ELF-1 (cell line): ENCODE measurements around the gene SLC15A2.
A peak's percentile ranks its signal among the peaks of the same experiment; 100 is the strongest.

Source experiments
- DNase-seq: peaks from one replicate; pipeline ENCODE4 v3.0.0-alpha.2; 2016; ENCODE audit warnings: low read depth, low spot score

Gene SLC15A2

GRCh38 chr3:121926380-121926779 lies 32.2 kb downstream of the SLC15A2 start:
- DNase-seq: no peak

DNA sequence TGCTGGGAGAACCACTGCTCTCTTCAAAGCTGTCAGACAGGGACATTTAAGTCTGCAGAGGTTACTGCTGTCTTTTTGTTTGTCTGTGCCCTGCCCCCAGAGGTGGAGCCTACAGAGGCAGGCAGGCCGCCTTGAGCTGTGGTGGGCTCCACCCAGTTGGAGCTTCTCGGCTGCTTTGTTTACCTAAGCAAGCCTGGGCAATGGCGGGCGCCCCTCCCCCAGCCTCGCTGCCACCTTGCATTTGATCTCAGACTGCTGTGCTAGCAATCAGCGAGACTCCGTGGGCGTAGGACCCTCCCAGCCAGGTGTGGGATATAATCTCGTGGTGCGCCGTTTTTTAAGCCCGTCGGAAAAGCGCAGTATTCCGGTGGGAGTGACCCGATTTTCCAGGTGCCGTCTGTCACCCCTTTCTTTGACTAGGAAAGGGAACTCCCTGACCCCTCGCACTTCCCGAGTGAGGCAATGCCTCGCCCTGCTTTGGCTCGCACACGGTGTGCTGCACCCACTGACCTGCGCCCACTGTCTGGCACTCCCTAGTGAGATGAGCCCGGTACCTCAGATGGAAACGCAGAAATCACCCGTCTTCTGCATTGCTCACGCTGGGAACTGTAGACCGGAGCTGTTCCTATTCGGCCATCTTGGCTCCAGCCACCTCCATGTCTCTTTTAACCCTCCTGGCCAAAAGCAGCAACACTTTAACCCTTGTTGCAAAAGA lies 44.1 kb downstream of the SLC15A2 start:
- peak; percentile 57 for DNase-seq

- DNase-seq: no peak
These were observed 47.4 kb downstream of the SLC15A2 start for GRCh38 chr3:121941592-121941991.

DNA sequence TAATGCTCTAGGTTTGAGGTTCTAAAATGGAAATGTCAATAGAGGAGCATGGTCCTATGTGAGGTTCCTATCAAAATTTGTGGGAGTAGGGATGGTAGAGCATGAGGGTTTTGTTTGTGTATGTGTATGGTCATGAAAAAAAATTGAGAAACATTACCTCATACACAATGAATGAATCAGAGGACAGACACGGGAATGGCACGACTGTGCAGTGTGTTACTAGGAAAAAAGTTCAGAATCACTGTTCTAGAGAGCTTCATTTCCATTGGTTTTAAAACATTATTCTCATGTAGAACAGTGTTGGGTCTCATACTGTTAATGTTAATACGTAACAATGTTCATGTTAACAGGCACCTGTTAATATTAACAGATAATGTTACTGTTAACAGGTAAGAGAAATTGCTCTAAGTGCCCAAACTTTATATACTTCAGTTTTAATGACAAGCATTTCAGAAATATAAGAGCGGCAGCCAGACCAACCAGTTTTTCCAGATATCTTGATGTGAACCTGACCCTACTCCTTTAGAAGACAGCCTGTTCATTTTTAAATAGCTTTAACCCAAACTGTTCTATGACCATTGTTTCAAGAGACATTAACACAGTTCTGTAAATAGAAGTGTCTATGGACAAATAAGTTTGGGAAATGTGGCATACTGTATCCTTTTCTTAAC lies 48.0 kb downstream of the SLC15A2 start:
- DNase-seq: no peak

DNA sequence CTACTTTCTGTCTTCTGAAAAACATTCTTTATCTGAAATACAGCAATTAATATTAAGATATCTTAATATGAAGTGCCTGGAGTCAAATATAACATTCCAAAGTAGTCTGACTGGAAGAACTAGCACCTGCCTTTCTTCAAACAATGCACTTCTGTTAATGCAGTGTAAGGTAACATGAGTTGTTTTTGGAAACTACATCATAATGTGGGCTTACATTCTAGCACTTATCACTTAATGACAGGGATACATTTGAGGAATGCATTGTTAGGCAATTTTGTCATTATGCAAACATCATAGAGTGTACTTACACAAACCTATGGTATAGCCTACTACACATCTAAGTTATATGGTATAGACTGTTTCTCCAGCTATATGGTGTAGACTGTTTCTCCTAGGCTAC lies 49.2 kb downstream of the SLC15A2 start:
- DNase-seq: no peak

DNA sequence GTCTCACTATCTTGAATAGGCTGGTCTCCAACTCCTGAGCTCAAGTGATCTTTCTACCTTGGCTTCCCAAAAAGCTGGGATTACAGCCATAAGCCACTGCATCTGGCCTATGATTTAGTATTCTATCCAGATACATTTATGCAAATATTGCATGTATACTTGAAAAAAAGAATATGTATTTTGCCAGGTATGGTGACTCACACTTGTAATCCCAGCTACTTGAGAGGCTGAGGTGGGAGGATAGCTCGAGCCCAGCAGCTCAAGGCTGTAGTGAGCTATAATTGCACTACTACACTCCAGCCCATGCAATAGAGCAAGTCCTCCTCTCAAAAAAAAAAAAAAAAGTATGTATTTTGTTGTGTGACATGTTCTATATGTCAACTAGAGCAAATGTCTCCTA lies 54.4 kb downstream of the SLC15A2 start:
- DNase-seq: no peak

- no peak for DNase-seq
These were observed 57.2 kb downstream of the SLC15A2 start for GRCh38 chr3:121951291-121951919.

DNA sequence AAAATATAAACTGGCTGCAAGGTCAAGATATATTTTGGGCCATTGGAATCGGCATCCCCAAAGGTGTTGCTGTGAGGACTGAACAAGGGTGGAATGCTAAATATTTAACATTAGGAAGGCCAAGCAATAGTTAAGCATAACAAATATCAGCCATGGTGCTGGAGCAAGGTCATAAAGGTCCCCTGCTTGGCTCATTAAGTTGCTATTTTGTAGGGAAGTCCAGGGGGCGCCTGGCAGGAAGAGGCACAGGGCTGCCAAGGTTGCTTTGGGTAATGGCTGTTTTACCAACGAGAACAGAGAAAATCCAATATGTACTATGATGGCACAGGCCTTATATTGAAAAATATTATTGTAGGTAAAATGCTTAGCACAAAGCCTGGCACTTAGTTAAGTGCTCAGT lies 62.2 kb downstream of the SLC15A2 start:
- DNase-seq: no peak

DNA sequence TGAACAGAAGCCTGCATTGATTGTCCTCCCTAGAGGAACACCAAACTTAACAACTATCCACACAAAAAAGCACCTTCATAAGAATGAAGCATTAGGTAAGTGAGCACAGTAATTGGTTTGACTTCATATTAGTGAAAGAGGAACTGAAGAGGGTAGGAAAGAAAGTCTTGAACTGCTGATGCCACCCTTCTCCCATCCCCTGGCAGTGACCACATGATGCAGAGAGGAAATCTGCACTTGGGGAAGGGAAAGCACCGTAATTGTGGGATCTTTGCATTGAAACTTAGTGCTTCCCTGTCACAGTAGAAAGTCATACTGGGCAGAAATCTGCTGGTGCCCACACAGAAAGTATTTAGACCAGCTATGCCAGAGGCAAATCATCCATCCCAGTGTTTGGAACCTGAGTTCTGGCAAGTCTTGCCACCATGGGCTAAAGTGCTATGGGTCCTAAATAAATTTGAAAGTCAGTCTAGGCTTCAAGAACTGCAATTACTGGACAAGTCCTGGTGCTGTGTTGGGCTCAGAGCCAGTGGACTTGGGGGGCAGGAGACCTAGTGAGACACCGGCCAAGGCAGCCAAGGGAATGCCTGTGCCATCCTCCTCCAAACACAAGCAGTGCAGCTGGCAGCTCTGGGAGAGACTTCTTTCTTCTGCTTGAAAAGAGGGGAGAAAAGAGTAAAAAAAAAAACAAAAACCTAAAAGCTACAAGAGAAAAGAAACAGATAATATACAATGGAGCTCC lies 63.6 kb downstream of the SLC15A2 start:
- no peak for DNase-seq

DNA sequence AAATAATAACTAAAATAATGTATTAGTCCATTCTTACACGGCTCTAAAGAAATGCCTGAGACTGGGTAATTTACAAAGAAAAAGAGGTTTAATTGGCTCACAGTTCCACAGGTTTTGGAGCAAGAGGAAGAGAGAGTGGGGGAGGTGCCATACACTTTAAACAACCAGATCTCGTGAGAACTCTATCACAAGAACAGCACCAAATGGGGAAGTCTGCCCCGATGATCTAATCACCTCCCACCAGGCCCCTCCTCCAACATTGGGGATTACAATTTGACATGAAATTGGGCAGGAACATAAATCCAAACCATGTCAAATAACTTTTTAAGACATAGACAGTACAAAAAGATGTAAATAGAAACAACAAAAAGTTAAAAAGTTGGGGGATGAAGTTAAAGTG lies 64.6 kb downstream of the SLC15A2 start:
- no peak for DNase-seq

DNA sequence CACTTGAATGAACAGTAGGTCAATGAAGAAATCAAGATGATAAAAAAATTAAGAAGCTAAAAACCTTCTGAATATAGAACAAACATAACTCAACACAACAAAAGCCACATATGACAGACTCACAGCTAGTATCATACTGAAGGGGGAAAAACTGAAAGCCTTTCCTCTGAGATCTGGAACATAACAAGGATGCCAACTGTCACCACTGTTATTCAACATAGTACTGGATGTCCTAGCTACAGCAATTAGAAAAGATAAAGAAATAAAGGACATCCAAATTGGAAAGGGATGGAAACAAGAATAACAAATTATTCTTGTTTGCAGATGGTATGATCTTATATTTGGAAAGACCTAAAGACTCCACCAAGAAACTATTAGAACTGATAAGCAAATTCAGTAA lies 67.1 kb downstream of the SLC15A2 start:
- DNase-seq: no peak

GRCh38 chr3:121962443-121962842 lies 68.2 kb downstream of the SLC15A2 start:
- no peak for DNase-seq

DNA sequence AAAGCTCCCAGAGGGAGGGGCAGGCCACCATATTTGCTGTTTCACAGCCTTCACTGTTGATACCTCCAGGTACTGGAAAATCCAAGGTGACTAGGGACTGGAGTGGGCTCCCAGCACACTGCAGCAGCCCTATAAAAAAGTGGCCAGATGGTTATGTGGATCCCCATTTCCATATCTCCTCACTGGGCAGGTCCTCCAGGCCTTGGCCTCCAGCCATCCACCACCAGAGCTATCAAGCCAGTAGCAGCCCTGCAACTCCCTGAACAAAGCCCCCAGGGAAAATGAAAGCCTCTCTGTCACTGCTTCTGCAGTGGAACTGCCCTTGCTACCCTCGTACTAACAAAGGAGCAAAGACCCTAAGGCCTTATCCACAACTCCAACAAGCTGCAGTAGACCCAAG lies 69.4 kb downstream of the SLC15A2 start:
- no peak for DNase-seq

DNA sequence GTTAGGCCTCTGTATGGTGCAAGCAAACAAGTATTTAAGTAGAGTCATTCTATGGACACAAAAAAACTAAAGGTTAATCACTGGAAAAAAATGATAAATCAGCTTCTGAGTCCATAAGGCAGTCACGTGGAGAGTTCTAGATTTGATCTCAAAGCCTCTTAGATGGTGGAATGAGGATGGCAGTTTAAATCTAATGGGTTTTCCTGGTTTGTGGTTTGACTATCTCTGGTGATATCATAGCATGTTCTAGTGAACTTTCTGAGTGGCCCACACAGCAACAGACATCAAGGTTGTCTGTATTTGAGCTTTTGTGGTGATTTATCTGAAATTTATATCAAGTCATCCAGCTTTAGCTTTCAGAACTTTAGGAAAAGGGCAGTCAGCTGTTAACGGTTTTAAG lies 75.4 kb downstream of the SLC15A2 start:
- DNase-seq: no peak

DNA sequence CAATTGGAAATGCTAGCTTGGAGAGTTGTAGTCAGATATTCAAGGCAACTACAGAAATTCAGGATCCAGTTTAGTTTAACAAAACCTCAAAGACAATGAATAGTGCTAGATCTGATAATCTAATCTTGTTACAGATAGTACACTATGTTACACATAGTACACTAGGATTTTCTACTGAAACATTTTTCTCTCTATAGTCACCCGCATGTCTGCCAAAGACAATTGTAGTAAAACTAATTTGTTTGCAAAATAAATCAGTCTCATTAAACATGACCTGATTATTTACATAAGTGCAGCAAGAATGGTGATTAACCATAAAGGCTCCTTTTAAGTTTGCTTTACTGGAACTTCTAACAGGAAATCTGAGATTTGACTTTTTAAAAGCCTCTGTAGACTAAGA lies 75.8 kb downstream of the SLC15A2 start:
- no peak for DNase-seq

GRCh38 chr3:121974601-121975111 lies 80.5 kb downstream of the SLC15A2 start:
- no peak for DNase-seq

- DNase-seq: no peak
These were observed 81.6 kb downstream of the SLC15A2 start for GRCh38 chr3:121975702-121976302.

DNA sequence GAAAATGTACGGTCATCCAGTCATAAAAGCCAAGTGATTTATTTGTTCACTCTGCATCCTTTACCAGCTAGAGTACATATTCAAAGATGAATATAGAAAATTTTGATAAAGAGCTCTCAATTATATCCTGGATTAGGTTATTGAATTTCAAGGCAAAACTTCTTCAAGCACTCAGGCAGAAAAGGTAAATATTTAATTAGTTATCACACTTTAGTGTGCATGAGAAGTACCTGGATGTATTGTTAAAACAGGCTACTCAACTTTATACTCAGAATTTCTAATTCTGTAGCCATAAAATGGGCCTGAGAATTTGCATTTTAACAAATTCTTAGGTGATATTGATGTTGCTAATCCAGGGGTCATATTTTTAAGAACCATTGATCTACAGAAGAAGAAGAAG lies 82.5 kb downstream of the SLC15A2 start:
- no peak for DNase-seq

DNA sequence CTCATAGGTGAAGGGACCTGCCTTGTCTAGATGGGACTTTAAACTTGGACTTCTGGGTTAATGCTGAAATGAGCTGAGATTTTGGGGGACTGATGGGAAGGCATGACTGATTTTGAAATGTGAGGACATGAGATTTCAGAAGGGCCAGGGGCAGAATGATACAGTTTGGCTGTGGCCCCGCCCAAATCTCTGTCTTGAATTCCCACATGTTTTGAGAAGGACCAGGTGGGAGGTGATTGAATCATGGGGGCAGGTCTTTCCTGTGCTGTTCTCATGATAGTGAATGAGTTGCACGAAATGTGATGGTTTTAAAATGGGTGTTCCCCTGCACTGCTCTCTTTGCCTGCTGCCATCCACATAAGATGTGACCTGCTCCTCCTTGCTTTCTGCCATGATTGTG lies 85.0 kb downstream of the SLC15A2 start:
- no peak for DNase-seq

- DNase-seq: no peak
These were observed 85.7 kb downstream of the SLC15A2 start for GRCh38 chr3:121979734-121980449.

- DNase-seq: no peak
These were observed 86.2 kb downstream of the SLC15A2 start for GRCh38 chr3:121980450-121980796.
